HEK293 (cell line): Measurements from ENCODE around the gene STX3.

Experiments
- HOXA7 ChIP-seq: sonication (generic); formaldehyde crosslinking; IDR thresholded peaks from 2 replicates; pipeline ENCODE4 v1.8.1; 2022; ENCODE audit warnings: missing genetic modification reagents, borderline replicate concordance
- IKZF3 ChIP-seq: fragments of 450-650 bp; IDR thresholded peaks from 2 replicates; pipeline ENCODE4 v1.5.0; 2018; ENCODE audit warnings: missing biosample characterization, mild to moderate bottlenecking, missing genetic modification characterization, moderate library complexity
- MYNN ChIP-seq: fragments of 450-650 bp; formaldehyde crosslinking; IDR thresholded peaks from 2 replicates; pipeline ENCODE4 v1.5.1; 2016; ENCODE audit warnings: missing biosample characterization, missing genetic modification characterization, borderline replicate concordance
- MZF1 ChIP-seq: fragments of 450-650 bp; formaldehyde crosslinking; IDR thresholded peaks from 2 replicates; pipeline ENCODE4 v1.5.1; 2017; ENCODE audit warnings: missing biosample characterization, missing genetic modification characterization, borderline replicate concordance
- OVOL3 ChIP-seq: fragments of 450-650 bp; formaldehyde crosslinking; IDR thresholded peaks from 2 replicates; pipeline ENCODE4 v1.5.1; 2016; ENCODE audit warnings: missing biosample characterization, missing genetic modification characterization
- REPIN1 ChIP-seq: fragments of 450-650 bp; formaldehyde crosslinking; IDR thresholded peaks from 2 replicates; pipeline ENCODE4 v1.5.1; 2017; ENCODE audit warnings: missing biosample characterization, missing genetic modification characterization, low read depth
- TCF7L2 ChIP-seq: IDR thresholded peaks from 2 replicates; pipeline ENCODE4 v1.6.1; 2011; ENCODE audit warnings: low read depth, mild to moderate bottlenecking, inconsistent platforms, low read length, moderate library complexity, borderline replicate concordance
- YY2 ChIP-seq: fragments of 450-650 bp; formaldehyde crosslinking; IDR thresholded peaks from 2 replicates; pipeline ENCODE4 v1.5.1; 2016; ENCODE audit warnings: missing biosample characterization, missing genetic modification characterization
- ZIC2 ChIP-seq: fragments of 450-650 bp; formaldehyde crosslinking; IDR thresholded peaks from 2 replicates; pipeline ENCODE4 v1.5.1; 2016; ENCODE audit warnings: missing biosample characterization, missing genetic modification characterization
- ZNF157 ChIP-seq: fragments of 450-650 bp; formaldehyde crosslinking; IDR thresholded peaks from 2 replicates; pipeline ENCODE4 v1.5.1; 2016; ENCODE audit warnings: missing biosample characterization, missing genetic modification characterization
- ZNF549 ChIP-seq: fragments of 450-650 bp; IDR thresholded peaks from 2 replicates; pipeline ENCODE4 v1.5.1; 2018; ENCODE audit warnings: missing biosample characterization, missing genetic modification characterization, mild to moderate bottlenecking, inconsistent platforms, moderate library complexity
- ZNF558 ChIP-seq: fragments of 450-650 bp; formaldehyde crosslinking; IDR thresholded peaks from 2 replicates; pipeline ENCODE4 v1.5.1; 2016; ENCODE audit warnings: missing biosample characterization, missing genetic modification characterization
- ZNF626 ChIP-seq: fragments of 450-650 bp; sonication (Bioruptor Pico); formaldehyde crosslinking; IDR thresholded peaks from 2 replicates; pipeline ENCODE4 v1.5.1; 2018; ENCODE audit warnings: missing biosample characterization, missing genetic modification characterization, inconsistent platforms
- ZNF654 ChIP-seq: fragments of 450-650 bp; formaldehyde crosslinking; IDR thresholded peaks from 2 replicates; pipeline ENCODE4 v1.5.1; 2016; ENCODE audit warnings: low read depth, missing biosample characterization, missing genetic modification characterization
- ZNF76 ChIP-seq: fragments of 450-650 bp; formaldehyde crosslinking; IDR thresholded peaks from 2 replicates; pipeline ENCODE4; 2016; ENCODE audit warnings: low read depth, missing biosample characterization, missing genetic modification characterization, borderline replicate concordance
- ZNF791 ChIP-seq: fragments of 450-650 bp; formaldehyde crosslinking; IDR thresholded peaks from 2 replicates; pipeline ENCODE4 v1.5.1; 2016; ENCODE audit warnings: missing biosample characterization, missing genetic modification characterization
- ZNF792 ChIP-seq: fragments of 450-650 bp; formaldehyde crosslinking; IDR thresholded peaks from 2 replicates; pipeline ENCODE4 v1.5.1; 2016; ENCODE audit warnings: missing biosample characterization, missing genetic modification characterization
- ZXDB ChIP-seq: fragments of 450-650 bp; formaldehyde crosslinking; IDR thresholded peaks from 2 replicates; pipeline ENCODE4 v1.5.1; 2016; ENCODE audit warnings: missing biosample characterization, missing genetic modification characterization
- TF ChIP-seq, protein P1 (sequence below): fragments of 450-650 bp; formaldehyde crosslinking; IDR thresholded peaks from 2 replicates; pipeline ENCODE4 v1.5.1; 2016; ENCODE audit warnings: missing biosample characterization, missing genetic modification characterization
- TF ChIP-seq, protein P2 (sequence below): fragments of 450-650 bp; formaldehyde crosslinking; IDR thresholded peaks from 2 replicates; pipeline ENCODE4 v1.5.1; 2016; ENCODE audit warnings: missing biosample characterization, missing genetic modification characterization
- TF ChIP-seq, protein P3 (sequence below): fragments of 450-650 bp; formaldehyde crosslinking; IDR thresholded peaks from 2 replicates; pipeline ENCODE4 v1.5.0; 2017; ENCODE audit warnings: missing biosample characterization, missing genetic modification characterization, borderline replicate concordance
- TF ChIP-seq, protein P4 (sequence below): fragments of 450-650 bp; formaldehyde crosslinking; IDR thresholded peaks from 2 replicates; pipeline ENCODE4 v1.5.1; 2016; ENCODE audit warnings: missing biosample characterization, missing genetic modification characterization, low read depth
- TF ChIP-seq, protein P5 (sequence below): fragments of 450-650 bp; formaldehyde crosslinking; IDR thresholded peaks from 2 replicates; pipeline ENCODE4 v1.5.1; 2016; ENCODE audit warnings: missing biosample characterization, missing genetic modification characterization
- TF ChIP-seq, protein P6 (sequence below): fragments of 450-650 bp; formaldehyde crosslinking; IDR thresholded peaks from 2 replicates; pipeline ENCODE4 v1.5.1; 2017; ENCODE audit warnings: missing biosample characterization, missing genetic modification characterization
- TF ChIP-seq, protein P7 (sequence below): fragments of 450-650 bp; formaldehyde crosslinking; IDR thresholded peaks from 2 replicates; pipeline ENCODE4 v1.5.1; 2016; ENCODE audit warnings: missing biosample characterization, missing genetic modification characterization

STX3 gene

DNA sequence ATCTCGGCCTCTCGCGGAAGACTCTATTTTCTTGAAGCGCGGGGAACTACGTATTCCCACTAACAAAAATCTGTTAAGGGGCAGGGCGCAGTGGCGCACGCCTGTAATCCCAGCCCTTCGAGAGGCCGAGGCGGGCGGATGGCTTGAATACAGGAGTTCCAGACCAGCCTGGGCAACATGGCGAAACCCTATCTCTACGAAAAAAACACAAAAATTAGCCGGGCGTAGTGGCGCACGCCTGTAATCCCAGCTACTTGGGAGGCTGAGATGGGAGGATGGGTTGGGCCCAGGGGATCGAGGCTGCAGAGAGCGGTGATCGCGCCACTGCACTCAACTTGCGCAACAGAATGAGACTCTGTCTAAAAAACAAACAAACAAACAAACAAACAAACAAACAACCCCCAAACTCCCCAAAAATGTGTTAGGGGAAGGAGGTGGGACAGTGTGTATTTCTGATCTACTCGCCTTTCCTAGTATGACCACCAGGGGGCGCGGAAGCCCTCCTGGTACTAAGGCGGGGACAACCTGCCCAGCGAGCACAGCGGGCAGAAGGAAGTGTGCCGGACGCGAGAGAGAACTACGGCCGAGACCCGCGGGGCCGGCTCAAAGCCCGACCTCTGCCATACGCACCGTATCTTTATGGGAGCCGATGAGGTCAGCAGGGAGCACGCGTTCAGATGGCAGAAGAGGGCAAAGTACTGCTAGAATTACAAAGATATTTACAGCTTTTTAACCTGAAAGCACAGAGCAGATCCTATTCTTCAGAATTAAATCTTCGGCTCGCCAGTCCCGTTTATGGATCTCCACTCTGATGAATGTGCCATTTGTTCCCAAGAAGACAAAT lies 1.3 kb upstream of the STX3 start (continued):
- TF ChIP-seq, protein P1, sequence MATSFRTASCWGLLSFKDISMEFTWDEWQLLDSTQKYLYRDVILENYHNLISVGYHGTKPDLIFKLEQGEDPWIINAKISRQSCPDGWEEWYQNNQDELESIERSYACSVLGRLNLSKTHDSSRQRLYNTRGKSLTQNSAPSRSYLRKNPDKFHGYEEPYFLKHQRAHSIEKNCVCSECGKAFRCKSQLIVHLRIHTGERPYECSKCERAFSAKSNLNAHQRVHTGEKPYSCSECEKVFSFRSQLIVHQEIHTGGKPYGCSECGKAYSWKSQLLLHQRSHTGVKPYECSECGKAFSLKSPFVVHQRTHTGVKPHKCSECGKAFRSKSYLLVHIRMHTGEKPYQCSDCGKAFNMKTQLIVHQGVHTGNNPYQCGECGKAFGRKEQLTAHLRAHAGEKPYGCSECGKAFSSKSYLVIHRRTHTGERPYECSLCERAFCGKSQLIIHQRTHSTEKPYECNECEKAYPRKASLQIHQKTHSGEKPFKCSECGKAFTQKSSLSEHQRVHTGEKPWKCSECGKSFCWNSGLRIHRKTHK: no peak
- no peak for TF ChIP-seq ZNF791
- TF ChIP-seq ZXDB: peak; percentile 59
- TF ChIP-seq, protein P2, sequence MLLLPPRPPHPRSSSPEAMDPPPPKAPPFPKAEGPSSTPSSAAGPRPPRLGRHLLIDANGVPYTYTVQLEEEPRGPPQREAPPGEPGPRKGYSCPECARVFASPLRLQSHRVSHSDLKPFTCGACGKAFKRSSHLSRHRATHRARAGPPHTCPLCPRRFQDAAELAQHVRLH: no peak
- TF ChIP-seq ZNF157 (tag by site-specific recombination): no peak
- no peak for TF ChIP-seq YY2
- no peak for TF ChIP-seq MYNN (tag by site-specific recombination)
- TF ChIP-seq ZNF549 (tag by site-specific recombination): no peak
- TF ChIP-seq HOXA7: no peak
- peak; percentile 62 for TF ChIP-seq ZIC2 (tag by site-specific recombination)
- peak; percentile 75 for TF ChIP-seq ZNF654 (tag by site-specific recombination)
- TF ChIP-seq, protein P3, sequence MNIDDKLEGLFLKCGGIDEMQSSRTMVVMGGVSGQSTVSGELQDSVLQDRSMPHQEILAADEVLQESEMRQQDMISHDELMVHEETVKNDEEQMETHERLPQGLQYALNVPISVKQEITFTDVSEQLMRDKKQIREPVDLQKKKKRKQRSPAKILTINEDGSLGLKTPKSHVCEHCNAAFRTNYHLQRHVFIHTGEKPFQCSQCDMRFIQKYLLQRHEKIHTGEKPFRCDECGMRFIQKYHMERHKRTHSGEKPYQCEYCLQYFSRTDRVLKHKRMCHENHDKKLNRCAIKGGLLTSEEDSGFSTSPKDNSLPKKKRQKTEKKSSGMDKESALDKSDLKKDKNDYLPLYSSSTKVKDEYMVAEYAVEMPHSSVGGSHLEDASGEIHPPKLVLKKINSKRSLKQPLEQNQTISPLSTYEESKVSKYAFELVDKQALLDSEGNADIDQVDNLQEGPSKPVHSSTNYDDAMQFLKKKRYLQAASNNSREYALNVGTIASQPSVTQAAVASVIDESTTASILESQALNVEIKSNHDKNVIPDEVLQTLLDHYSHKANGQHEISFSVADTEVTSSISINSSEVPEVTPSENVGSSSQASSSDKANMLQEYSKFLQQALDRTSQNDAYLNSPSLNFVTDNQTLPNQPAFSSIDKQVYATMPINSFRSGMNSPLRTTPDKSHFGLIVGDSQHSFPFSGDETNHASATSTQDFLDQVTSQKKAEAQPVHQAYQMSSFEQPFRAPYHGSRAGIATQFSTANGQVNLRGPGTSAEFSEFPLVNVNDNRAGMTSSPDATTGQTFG (tag by site-specific recombination): no peak
- no peak for TF ChIP-seq MZF1 (tag by site-specific recombination)
- TF ChIP-seq, protein P4, sequence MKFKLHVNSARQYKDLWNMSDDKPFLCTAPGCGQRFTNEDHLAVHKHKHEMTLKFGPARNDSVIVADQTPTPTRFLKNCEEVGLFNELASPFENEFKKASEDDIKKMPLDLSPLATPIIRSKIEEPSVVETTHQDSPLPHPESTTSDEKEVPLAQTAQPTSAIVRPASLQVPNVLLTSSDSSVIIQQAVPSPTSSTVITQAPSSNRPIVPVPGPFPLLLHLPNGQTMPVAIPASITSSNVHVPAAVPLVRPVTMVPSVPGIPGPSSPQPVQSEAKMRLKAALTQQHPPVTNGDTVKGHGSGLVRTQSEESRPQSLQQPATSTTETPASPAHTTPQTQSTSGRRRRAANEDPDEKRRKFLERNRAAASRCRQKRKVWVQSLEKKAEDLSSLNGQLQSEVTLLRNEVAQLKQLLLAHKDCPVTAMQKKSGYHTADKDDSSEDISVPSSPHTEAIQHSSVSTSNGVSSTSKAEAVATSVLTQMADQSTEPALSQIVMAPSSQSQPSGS: no peak
- TF ChIP-seq OVOL3 (tag by site-specific recombination): no peak
- TF ChIP-seq ZNF76 (tag by site-specific recombination): peak; percentile 64
- TF ChIP-seq TCF7L2: no peak
- TF ChIP-seq, protein P5, sequence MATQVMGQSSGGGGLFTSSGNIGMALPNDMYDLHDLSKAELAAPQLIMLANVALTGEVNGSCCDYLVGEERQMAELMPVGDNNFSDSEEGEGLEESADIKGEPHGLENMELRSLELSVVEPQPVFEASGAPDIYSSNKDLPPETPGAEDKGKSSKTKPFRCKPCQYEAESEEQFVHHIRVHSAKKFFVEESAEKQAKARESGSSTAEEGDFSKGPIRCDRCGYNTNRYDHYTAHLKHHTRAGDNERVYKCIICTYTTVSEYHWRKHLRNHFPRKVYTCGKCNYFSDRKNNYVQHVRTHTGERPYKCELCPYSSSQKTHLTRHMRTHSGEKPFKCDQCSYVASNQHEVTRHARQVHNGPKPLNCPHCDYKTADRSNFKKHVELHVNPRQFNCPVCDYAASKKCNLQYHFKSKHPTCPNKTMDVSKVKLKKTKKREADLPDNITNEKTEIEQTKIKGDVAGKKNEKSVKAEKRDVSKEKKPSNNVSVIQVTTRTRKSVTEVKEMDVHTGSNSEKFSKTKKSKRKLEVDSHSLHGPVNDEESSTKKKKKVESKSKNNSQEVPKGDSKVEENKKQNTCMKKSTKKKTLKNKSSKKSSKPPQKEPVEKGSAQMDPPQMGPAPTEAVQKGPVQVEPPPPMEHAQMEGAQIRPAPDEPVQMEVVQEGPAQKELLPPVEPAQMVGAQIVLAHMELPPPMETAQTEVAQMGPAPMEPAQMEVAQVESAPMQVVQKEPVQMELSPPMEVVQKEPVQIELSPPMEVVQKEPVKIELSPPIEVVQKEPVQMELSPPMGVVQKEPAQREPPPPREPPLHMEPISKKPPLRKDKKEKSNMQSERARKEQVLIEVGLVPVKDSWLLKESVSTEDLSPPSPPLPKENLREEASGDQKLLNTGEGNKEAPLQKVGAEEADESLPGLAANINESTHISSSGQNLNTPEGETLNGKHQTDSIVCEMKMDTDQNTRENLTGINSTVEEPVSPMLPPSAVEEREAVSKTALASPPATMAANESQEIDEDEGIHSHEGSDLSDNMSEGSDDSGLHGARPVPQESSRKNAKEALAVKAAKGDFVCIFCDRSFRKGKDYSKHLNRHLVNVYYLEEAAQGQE (tag by site-specific recombination): no peak
- no peak for TF ChIP-seq ZNF792 (tag by site-specific recombination)
- TF ChIP-seq, protein P6, sequence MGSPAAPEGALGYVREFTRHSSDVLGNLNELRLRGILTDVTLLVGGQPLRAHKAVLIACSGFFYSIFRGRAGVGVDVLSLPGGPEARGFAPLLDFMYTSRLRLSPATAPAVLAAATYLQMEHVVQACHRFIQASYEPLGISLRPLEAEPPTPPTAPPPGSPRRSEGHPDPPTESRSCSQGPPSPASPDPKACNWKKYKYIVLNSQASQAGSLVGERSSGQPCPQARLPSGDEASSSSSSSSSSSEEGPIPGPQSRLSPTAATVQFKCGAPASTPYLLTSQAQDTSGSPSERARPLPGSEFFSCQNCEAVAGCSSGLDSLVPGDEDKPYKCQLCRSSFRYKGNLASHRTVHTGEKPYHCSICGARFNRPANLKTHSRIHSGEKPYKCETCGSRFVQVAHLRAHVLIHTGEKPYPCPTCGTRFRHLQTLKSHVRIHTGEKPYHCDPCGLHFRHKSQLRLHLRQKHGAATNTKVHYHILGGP (tag by site-specific recombination): no peak
- TF ChIP-seq, protein P7, sequence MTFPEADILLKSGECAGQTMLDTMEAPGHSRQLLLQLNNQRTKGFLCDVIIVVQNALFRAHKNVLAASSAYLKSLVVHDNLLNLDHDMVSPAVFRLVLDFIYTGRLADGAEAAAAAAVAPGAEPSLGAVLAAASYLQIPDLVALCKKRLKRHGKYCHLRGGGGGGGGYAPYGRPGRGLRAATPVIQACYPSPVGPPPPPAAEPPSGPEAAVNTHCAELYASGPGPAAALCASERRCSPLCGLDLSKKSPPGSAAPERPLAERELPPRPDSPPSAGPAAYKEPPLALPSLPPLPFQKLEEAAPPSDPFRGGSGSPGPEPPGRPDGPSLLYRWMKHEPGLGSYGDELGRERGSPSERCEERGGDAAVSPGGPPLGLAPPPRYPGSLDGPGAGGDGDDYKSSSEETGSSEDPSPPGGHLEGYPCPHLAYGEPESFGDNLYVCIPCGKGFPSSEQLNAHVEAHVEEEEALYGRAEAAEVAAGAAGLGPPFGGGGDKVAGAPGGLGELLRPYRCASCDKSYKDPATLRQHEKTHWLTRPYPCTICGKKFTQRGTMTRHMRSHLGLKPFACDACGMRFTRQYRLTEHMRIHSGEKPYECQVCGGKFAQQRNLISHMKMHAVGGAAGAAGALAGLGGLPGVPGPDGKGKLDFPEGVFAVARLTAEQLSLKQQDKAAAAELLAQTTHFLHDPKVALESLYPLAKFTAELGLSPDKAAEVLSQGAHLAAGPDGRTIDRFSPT: peak; percentile 94
- no peak for TF ChIP-seq ZNF626 (tag by site-specific recombination)
- TF ChIP-seq IKZF3 (tag by site-specific recombination): no peak
- no peak for TF ChIP-seq REPIN1 (tag by site-specific recombination)
- TF ChIP-seq ZNF558: 0 out of 2 replicates have a peak, but pooled peaks have one; percentile 15
